Natural killer cell (primary cell): ENCODE results near the gene CFAP52. TPM values are rescaled to one million over a fixed set of nuclear protein-coding genes. Genes with fewer than 3 reads are reported as not detected.
A peak's percentile ranks its signal among the peaks of the same experiment; 100 is the strongest.
"Not testable (repeated sequence)": the region's sequence is repeated elsewhere in the genome, so short reads cannot be mapped to it uniquely, and the experiment has no call there.

ENCODE experiments used
- ATAC-seq, 3 donors: fragments of 150-1000 bp in 2 of 3; fragments of 200-7000 bp in 1 of 3; cut with Tn5 transposase; 1 replicate in 1 of 3; 2 replicates in 2 of 3; pipeline ENCODE4 v1.10.0; 2021; ENCODE audit warnings: mild to moderate bottlenecking in 2 of 3, moderate library complexity in 2 of 3
- DNase-seq, 2 donors: peaks; one replicate each; pipeline versions ENCODE4 v3.0.0 to v3.0.0-alpha.2; 2013 to 2021; ENCODE audit warnings: mixed read lengths in 1 of 2
- H3K27ac ChIP-seq: one replicate; pipeline ENCODE4 v1.5.1; 2013; ENCODE audit warnings: mild to moderate bottlenecking, low read length
- H3K27me3 ChIP-seq: one replicate; pipeline ENCODE4 v1.6.1; 2013; ENCODE audit warnings: low read length; ENCODE audit not compliant: control insufficient read depth, insufficient read depth
- H3K36me3 ChIP-seq: one replicate; pipeline ENCODE4 v1.6.1; 2013; ENCODE audit warnings: low read length; ENCODE audit not compliant: control insufficient read depth, insufficient read depth
- H3K4me1 ChIP-seq: one replicate; pipeline ENCODE4 v1.6.1; 2013; ENCODE audit warnings: low read length; ENCODE audit not compliant: control insufficient read depth, insufficient read depth
- H3K4me3 ChIP-seq: one replicate; pipeline ENCODE4 v1.5.1; 2013; ENCODE audit warnings: low read length
- H3K9me3 ChIP-seq: one replicate; pipeline ENCODE4 v1.6.1; 2013; ENCODE audit warnings: low read length; ENCODE audit not compliant: control insufficient read depth, insufficient read depth
- H3K27ac Mint-ChIP-seq, 2 donors: one replicate each; pipeline ENCODE4 v1.8.0; 2022; ENCODE audit warnings: mild to moderate bottlenecking in 2 of 2, mixed read lengths in 2 of 2, moderate library complexity in 1 of 2
- H3K27me3 Mint-ChIP-seq, 2 donors: one replicate each; pipeline ENCODE4 v1.8.0; 2022; ENCODE audit warnings: low read depth in 2 of 2, mixed read lengths in 2 of 2
- H3K36me3 Mint-ChIP-seq: one replicate; pipeline ENCODE4 v1.8.0; 2022; ENCODE audit warnings: mixed read lengths
- H3K4me1 Mint-ChIP-seq, 2 donors: one replicate each; pipeline ENCODE4 v1.8.0; 2022; ENCODE audit warnings: mixed read lengths in 2 of 2
- H3K4me3 Mint-ChIP-seq: one replicate; pipeline ENCODE4 v1.8.0; 2022; ENCODE audit warnings: mild to moderate bottlenecking, moderate library complexity, mixed read lengths
- H3K9me3 Mint-ChIP-seq, 2 donors: one replicate each; pipeline ENCODE4 v1.8.0; 2022; ENCODE audit warnings: mixed read lengths in 2 of 2
- WGBS: methylation state at CpG from one replicate; pipeline ENCODE4 v1.1.7; 2013; ENCODE audit warnings: missing lambda C conversion rate; ENCODE audit not compliant: insufficient coverage; 5-methylcytosine and 5-hydroxymethylcytosine counted together
- intact Hi-C: fragments of 100-400 bp; cut with micrococcal nuclease; formaldehyde crosslinking; loops from one replicate; pipeline ENCODE4 v1.14.2; 2022
- total RNA-seq, 4 donors: library from RNA; stranded (reverse); fragments of 120-200 nt in 1 of 4; gene quantifications; one replicate each; pipeline versions ENCODE4 v1.2.3 to v1.2.4, GENCODE V29; 2013 to 2022
- TF ChIP-seq, protein P1 (sequence below): fragments of 200-600 bp; IDR thresholded peaks from one replicate; pipeline ENCODE4 v1.8.0; 2022; ENCODE audit warnings: antibody characterized with exemption

Gene CFAP52
- total RNA-seq, 3 donors from 2014 or later (not counting 1 experiment from before 2014, with no cell fraction given) = not detected

DNA sequence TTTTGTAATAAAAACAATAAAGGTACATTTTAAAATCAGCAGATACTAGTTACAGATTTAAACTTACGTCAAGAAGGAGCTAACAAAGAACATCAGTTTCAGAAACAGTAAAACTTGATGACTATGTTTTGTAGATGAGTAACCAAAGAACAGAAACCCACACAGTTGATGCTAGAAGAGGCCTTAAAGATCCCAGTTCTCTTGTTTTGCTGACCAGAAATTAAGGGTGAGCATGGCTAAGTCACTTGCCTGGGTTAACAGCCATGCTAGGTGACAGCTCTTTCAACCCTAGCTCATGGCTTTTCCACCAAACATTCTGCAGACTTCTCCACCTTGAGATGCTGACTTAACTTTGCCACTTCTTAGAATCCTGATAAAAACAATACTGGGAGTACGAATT lies 27.2 kb upstream of the CFAP52 start:
- 100% methylated on average over 2 of the region's 2 CpGs for WGBS
- H3K36me3 ChIP-seq = peaks cover 9% of the 10 kb centered on the region

DNA sequence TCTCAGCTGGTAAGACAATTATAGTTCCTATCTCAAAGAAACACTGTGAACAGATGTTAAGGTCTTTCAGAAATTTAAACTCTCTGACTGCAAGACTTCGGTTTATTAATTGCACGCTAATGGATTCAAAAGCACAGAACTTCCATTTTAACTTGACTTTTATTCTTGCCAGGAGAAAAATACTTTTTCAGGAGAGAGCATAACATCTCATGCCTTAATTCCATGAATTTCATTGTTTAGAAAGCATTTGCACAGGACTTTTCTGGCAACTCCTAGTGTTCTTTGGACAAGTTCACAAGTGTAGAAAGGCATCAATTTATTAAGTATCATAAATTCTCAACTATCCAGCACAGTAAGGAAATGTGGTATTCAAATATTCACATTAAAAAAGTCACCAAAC lies 23.3 kb upstream of the CFAP52 start:
- Mint-ChIP-seq H3K4me1 (peaks cover 10 to 11% of the 10 kb centered on the region in 2 donors), H3K27ac (no peak overlapping the region), H3K4me3 (no peak overlapping the region), H3K27me3 (no peaks in the 10 kb centered on the region), H3K9me3 (no peaks in the 10 kb centered on the region), H3K36me3 (no peaks in the 10 kb centered on the region)
- DNase-seq = no peak
- 97% methylated on average over 2 of the region's 2 CpGs for WGBS
- Histone ChIP-seq H3K4me1 (no peaks in the 10 kb centered on the region), H3K27ac (no peak overlapping the region), H3K27me3 (no peaks in the 10 kb centered on the region), H3K9me3 (no peaks in the 10 kb centered on the region), H3K36me3 (peaks cover 14% of the 10 kb centered on the region), H3K4me3 (no peak overlapping the region)
- TF ChIP-seq, protein P1, sequence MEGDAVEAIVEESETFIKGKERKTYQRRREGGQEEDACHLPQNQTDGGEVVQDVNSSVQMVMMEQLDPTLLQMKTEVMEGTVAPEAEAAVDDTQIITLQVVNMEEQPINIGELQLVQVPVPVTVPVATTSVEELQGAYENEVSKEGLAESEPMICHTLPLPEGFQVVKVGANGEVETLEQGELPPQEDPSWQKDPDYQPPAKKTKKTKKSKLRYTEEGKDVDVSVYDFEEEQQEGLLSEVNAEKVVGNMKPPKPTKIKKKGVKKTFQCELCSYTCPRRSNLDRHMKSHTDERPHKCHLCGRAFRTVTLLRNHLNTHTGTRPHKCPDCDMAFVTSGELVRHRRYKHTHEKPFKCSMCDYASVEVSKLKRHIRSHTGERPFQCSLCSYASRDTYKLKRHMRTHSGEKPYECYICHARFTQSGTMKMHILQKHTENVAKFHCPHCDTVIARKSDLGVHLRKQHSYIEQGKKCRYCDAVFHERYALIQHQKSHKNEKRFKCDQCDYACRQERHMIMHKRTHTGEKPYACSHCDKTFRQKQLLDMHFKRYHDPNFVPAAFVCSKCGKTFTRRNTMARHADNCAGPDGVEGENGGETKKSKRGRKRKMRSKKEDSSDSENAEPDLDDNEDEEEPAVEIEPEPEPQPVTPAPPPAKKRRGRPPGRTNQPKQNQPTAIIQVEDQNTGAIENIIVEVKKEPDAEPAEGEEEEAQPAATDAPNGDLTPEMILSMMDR = no peak
- intact Hi-C loops = no loop called here
- no peak for ATAC-seq

More for the DNA sequence above, 27.2 kb upstream of the CFAP52 start:
- no peak overlapping the region for H3K27ac ChIP-seq
- ATAC-seq = no peak
- no peak overlapping the region for H3K27ac Mint-ChIP-seq
- intact Hi-C loops = no loop called here
- H3K27me3 ChIP-seq = no peaks in the 10 kb centered on the region
- H3K4me3 Mint-ChIP-seq = no peak overlapping the region
- no peaks in the 10 kb centered on the region for H3K9me3 ChIP-seq
- no peak overlapping the region for H3K4me3 ChIP-seq
- no peaks in the 10 kb centered on the region for H3K9me3 Mint-ChIP-seq
- H3K27me3 Mint-ChIP-seq = no peaks in the 10 kb centered on the region
- H3K4me1 Mint-ChIP-seq = no peaks in the 10 kb centered on the region
- TF ChIP-seq, protein P1 = no peak
- no peaks in the 10 kb centered on the region for H3K36me3 Mint-ChIP-seq
- no peaks in the 10 kb centered on the region for H3K4me1 ChIP-seq
- no peak for DNase-seq

DNA sequence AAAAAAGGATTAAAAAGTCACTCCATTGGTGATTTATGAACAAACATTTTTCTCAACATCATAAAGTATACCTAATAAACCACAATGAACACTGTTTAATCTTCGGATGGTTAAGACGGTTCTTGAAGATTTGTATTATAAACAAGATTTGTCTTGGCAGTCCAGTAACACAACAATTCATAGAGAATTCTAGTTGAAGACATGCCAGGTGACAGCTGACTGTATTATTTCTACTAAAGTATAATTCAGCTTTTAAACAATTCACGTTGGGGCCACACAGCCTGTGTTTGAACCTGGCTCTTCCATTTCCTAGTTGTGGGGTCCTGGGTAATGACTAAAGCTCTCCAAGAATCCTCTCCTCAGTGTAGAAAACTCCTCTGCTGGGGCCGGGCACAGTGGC lies 22.8 kb upstream of the CFAP52 start:
- H3K27me3 Mint-ChIP-seq = no peaks in the 10 kb centered on the region
- ATAC-seq (no peak), DNase-seq (no peak)
- no peaks in the 10 kb centered on the region for H3K36me3 Mint-ChIP-seq
- no peaks in the 10 kb centered on the region for H3K9me3 ChIP-seq
- H3K36me3 ChIP-seq = peaks cover 14% of the 10 kb centered on the region
- TF ChIP-seq, protein P1 = no peak
- no peaks in the 10 kb centered on the region for H3K9me3 Mint-ChIP-seq
- H3K27ac Mint-ChIP-seq = no peak overlapping the region
- no peak overlapping the region for H3K27ac ChIP-seq
- H3K4me3 ChIP-seq = no peak overlapping the region
- H3K4me1 Mint-ChIP-seq = peaks cover 14 to 15% of the 10 kb centered on the region in 2 donors
- H3K4me3 Mint-ChIP-seq = no peak overlapping the region
- intact Hi-C loops = no loop called here
- WGBS = 93% methylated on average over 3 of the region's 4 CpGs
- no peaks in the 10 kb centered on the region for H3K4me1 ChIP-seq
- no peaks in the 10 kb centered on the region for H3K27me3 ChIP-seq

DNA sequence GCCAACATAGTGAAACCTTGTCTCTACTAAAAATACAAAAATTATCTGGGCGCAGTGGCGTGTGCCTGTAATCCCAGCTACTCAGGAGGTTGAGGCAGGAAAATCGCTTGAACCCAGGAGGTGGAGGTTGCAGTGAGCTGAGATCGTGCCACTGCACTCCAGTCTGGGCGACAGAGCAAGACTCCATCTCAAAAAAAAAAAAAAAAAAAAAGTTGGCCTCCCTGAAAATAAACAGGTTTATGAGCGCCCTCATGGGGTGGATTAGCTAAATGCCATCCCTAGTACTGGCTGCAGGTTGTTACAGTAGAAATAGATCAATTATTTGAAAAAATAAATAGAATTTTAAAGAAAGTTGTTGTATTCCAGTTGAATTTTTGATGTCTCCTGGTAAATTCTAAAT lies 21.7 kb upstream of the CFAP52 start:
- WGBS = 82% methylated on average over 6 of the region's 6 CpGs
- H3K27ac ChIP-seq, H3K9me3 ChIP-seq, H3K4me1 ChIP-seq, H3K9me3 Mint-ChIP-seq, H3K27ac Mint-ChIP-seq, H3K4me3 ChIP-seq, intact Hi-C loops, H3K27me3 ChIP-seq, H3K4me3 Mint-ChIP-seq, H3K27me3 Mint-ChIP-seq, H3K36me3 Mint-ChIP-seq: not testable (repeated sequence)
- TF ChIP-seq, protein P1 = peak; percentile 15
- ATAC-seq = peak in 2 of 3 donors; percentile 60 to 65
- DNase-seq = peak; percentile 18 to 59
- peaks cover 15 to 20% of the 10 kb centered on the region in 2 donors for H3K4me1 Mint-ChIP-seq
- peaks cover 14% of the 10 kb centered on the region for H3K36me3 ChIP-seq
